GM18861 (cell line): Measurements from ENCODE around the gene SMAD4.
"Not testable (repeated sequence)": the region's sequence is repeated elsewhere in the genome, so short reads cannot be mapped to it uniquely, and the experiment has no call there.

ENCODE experiments used
- ATAC-seq: cut with Tn5 transposase; IDR thresholded peaks from one replicate; pipeline ENCODE4 v1.9.1; 2021; ENCODE audit not compliant: unreplicated experiment

Gene SMAD4

GRCh38 chr18:51068105-51068504 is 38.1 kb downstream of the SMAD4 start:
- no peak for ATAC-seq

GRCh38 chr18:51069885-51070284 is 39.9 kb downstream of the SMAD4 start:
- no peak for ATAC-seq

DNA sequence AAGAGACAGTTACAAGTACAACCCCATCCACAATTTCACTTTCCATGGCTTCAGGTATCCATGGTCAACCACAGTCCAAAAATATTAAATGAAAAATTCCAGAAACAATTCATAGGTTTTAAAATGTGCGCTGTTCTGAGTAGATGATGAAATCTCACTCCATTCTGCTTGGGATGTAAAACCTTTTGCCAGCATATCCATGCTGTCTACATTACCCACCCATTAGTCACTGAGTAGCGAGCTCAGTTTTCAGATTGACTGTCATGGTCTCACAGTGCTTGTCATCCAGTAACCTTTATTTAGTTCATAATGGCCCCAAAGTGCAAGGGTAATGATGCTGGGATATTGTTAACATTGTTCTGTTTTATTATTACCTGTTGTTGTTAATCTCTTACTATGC is 40.5 kb downstream of the SMAD4 start:
- no peak for ATAC-seq

- no peak for ATAC-seq
Observed at GRCh38 chr18:51072586-51073313, 42.7 kb downstream of the SMAD4 start.

DNA sequence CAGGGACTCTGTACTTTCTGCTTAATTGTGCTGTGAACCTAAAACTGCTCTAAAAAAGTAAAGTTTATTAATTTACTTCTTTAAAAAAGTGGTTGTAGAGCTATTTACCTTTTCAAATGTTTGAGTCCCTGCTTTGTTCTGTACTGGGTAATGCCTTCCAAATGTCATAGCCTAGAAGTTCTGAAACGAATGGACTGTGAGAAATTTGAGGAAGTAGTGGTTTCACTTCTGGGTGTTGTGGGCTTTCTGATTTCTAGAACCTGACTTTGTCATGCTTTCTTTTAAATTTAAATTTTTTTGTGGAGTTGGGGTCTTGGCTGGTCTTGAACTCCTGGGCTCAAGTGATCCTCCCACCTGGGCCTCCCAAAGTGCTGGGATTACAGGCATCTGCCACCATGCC is 44.6 kb downstream of the SMAD4 start:
- ATAC-seq: peak; percentile 76

DNA sequence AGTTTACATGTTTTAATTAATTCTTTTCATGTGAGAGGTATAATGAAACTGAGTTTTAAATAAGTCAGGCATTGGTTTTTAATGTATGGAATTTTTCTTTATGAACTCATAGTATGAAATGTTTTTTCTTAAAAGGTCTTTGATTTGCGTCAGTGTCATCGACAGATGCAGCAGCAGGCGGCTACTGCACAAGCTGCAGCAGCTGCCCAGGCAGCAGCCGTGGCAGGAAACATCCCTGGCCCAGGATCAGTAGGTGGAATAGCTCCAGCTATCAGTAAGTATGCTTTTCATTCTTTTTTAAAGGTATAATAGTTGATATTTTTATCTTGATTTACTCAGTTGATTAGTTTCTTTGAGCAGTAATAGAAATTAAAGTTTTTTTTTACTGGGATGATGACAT is 46.5 kb downstream of the SMAD4 start:
- ATAC-seq: no peak

DNA sequence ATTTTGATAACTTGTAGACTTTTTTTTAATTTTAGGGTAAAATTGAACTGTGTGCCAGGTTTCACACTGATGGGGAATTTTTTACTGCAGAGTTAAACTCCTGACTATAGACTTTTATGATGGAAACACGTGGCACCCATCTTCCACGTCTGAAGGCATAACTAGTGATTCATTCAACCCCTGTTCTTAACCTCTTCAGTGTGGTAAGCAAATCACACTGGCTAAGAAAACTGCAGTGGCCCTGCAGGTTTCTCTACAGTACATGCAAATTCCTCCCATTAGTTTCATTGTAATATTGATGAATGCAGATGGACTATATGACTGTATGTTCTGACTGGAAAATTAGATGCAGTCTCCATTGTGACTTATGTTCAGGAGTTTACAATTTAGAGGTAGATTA is 47.2 kb downstream of the SMAD4 start:
- ATAC-seq: peak; percentile 73

DNA sequence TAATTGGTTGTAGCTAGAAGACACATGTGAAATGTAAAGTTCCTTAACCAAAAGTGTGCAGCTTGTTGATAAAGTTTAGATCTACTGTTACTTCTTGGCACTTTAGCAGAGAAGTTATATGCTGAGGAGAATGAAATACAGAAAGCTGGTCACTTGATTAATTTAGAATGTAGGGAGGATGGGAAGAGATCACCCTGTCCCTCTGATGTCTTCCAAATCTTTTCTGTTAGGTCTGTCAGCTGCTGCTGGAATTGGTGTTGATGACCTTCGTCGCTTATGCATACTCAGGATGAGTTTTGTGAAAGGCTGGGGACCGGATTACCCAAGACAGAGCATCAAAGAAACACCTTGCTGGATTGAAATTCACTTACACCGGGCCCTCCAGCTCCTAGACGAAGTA is 48.0 kb downstream of the SMAD4 start:
- ATAC-seq: no peak

DNA sequence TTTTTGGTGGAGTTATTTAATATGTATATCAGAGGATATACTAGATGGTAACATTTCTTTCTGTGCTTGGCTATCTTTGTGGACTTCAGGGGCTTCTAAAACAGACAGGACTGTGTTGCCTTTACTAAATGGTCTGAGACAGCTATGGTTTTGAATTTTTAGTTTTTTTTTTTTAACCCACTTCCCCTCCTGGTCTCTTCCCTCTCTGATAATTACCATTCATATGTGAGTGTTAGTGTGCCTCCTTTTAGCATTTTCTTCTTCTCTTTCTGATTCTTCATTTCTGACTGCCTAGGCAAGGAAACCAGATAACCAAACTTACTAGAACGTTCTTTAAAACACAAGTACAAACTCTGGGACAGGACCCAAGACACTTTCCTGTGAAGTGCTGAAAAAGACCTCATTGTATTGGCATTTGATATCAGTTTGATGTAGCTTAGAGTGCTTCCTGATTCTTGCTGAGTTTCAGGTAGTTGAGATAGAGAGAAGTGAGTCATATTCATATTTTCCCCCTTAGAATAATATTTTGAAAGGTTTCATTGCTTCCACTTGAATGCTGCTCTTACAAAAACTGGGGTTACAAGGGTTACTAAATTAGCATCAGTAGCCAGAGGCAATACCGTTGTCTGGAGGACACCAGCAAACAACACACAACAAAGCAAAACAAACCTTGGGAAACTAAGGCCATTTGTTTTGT is 52.7 kb downstream of the SMAD4 start:
- ATAC-seq: peak; percentile 68

DNA sequence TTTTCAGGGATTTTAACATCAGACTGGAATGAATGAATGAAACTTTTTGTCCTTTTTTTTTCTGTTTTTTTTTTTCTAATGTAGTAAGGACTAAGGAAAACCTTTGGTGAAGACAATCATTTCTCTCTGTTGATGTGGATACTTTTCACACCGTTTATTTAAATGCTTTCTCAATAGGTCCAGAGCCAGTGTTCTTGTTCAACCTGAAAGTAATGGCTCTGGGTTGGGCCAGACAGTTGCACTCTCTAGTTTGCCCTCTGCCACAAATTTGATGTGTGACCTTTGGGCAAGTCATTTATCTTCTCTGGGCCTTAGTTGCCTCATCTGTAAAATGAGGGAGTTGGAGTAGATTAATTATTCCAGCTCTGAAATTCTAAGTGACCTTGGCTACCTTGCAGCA is 53.4 kb downstream of the SMAD4 start:
- no peak for ATAC-seq

GRCh38 chr18:51088410-51088809 is 58.4 kb downstream of the SMAD4 start:
- no peak for ATAC-seq

DNA sequence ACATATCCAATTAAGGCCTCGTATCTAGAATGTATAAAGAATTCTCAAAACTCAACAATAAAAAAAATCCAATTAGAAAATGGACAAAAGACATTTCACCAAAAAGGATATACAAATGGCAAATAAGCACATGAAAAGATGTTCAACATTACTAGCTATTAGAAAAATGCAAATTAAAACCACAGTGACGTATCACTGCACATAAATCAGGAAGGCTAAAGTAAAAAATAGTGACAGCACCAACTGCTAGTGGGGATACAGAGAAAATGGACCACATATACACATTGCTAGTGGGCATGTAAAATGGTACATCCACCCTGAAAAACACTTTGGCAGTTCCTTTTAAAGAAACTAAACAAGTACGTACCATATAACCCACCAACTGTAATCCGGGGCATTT is 59.7 kb downstream of the SMAD4 start:
- ATAC-seq: no peak

GRCh38 chr18:51091270-51091669 is 61.3 kb downstream of the SMAD4 start:
- no peak for ATAC-seq

DNA sequence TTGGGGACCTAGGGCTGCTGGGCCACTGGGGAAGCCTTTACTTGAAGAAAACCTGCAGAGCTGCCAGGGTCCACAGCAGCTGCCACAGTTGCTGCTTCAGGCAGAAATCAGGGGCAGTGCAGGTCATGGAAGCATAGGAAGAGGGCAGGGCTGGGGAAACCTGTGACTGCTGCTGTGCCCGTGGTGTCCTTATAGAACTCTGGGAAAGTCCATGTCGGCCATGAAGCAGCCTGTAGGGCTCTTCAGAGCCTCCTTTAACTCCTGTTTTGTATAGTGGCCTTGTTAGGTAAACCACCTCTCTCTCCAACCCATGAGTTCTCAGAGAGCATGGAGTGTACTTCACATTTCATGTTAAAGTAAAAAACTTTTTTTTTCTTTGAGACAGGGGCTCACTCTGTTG is 62.1 kb downstream of the SMAD4 start:
- no peak for ATAC-seq

- ATAC-seq: not testable (repeated sequence)
Observed at GRCh38 chr18:51092967-51093366, 63.0 kb downstream of the SMAD4 start.

DNA sequence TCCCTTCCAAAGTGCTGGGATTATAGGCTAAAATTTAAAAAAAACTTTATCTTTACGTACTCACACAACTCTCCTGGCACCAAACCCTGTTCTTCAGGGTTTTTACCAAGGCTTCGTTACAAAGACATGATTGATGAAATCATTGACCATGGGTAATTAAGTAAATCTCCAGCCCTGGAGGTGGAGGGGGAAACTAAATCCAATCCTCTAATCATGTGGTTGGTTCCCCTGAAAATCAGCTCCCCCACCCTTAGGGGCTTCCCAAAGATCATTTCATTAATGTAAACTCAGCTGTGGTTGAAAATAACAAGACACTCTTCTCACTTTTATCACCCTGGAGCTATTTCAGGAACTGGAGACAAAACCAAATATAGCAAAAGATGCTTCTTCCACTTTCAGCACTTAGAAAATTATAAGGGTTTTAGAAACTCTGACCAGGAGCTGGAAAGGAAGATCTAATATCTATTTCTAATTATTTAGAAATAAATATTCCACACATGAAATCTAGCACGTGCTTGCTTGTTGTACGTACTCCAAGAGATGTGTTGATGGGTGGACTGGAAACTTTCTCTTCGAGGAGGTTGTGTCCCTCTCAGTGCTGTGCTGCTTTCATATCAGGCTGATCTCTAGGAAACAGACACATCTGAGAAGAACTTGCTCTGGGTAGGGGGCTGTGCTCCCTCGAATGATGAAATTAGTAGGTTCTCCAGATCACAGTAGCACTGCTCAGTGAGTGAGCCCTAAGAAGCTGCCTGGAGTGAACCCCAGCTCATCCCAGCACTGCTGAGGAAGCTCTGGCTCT is 67.2 kb downstream of the SMAD4 start:
- no peak for ATAC-seq

DNA sequence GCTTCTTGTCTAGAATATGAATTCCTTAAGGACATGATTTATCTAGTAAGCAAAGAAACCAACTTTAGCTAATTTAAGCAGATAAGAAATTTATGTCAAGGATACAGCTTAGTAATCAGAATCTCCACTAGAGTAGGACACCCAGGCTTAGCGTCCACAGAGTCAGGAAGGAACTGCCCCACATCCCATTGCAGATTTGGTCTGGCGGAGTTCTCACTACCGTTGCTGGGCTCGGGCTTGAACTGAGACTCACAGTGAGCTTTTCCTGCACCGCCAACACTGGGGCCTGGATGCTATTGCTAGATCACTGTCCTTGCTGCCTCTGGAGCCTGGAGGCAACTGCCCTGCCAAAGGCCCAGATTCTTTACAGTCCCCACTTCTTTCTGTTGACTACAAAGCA is 68.1 kb downstream of the SMAD4 start:
- ATAC-seq: no peak

DNA sequence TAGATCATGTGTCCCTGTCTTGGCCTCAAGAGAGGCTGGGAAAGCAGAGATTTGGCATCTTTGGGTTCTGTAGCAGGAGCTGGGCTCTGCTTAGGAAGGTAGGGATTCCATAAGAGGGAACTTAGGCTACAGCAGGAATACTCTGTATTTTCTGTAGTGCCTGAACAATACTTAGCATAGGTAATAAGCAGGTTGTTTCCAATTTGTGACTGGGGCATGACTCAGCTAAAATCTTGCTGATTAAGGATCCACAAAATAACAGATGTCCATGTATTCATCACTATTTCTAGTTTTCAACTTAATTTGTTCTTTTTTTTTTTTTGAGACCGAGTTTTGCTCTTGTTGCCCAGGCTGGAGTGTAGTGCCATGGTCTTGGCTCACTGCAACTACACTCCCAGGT is 68.5 kb downstream of the SMAD4 start:
- ATAC-seq: no peak

DNA sequence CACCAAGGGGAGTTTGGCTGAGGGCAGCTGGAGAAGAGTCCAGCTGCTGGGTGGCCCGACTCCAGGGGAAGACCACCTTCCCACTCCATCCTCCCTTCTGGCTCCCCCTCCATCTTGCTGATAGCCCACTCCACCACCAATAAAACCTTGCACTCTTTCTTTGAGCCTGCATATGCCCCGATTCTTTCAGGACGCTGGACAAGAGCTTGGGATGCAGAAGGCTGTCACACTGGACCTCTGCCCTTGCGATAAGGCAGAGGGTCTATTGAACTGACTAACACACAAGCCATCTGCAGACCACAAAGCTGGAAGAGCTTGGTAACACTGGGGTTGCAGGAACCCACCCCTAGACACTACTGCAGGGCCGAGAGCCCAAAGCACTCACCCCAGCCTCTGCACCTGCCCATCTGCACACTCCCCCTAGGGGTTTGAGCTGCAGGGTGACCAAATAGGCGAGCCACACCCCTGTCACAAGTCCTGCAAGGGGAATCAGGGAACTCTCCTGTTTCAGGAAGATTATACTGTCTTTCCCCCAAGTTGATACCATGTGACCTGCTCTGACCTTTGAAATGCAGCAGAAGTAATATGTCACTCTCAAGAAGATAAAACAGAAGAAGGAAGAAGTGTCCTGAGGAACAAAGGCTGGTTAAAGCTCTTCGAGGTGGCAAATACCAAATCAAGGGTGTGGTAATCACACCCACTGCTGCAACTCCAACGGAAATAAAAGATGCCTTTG is 70.5 kb downstream of the SMAD4 start:
- no peak for ATAC-seq

DNA sequence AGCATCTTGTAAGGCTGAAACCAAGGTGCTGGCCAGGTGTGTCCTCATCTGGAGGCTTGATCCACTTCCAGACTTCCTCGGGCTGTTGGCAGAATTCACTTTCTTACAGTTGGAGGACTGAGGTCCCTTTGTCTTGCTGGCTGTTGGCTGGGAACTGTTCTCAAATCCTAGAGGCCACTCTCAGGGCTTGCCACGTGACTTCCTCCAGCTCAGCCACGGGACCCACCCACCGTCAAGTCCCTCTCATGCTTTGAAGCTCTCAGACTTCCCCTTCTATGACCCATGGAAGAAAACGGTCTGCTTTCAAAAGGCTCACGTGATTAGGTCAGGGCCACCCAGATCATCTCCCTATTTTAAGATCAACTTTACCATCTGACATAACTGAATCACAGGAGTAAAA is 77.1 kb downstream of the SMAD4 start:
- peak; percentile 60 for ATAC-seq

DNA sequence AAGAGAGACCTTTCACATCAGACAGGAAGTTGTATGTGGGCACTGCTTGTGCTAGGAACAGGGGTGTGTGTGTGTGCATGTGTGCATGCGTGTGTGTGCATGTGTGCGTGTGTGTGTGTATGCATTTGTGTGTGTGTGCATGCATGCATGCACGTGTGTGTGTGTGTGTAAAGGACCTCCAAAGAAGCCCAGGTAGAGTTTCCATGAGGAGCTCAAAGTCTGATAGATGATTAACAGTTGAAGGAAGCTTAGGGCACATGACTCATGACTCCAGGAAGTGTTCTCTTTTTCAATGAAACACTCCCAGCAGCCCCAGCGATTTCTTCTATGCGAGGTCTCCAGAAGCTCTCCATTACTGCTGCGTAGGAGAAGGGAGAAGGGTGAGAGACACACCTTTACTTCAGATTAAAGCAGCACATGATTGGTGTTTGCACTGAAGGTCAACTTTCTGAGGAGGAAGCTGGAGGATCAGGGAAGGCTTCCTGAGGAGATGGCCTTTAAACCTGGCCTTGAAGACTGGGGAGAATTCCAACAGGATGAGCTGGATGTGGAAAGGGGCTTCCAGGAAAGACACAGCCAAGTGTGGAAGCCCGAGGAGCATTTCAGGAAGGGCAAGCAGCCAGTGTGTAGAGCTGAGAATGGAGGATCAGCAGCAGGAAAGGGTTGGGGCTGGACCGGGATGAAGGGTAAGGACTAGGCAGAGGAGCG is 77.7 kb downstream of the SMAD4 start:
- ATAC-seq: peak; percentile 16
